NCI-H1417 treated with DMSO at 0.1 percent for 48 hours (cell line): ENCODE data around the gene EWSR1.
"Not testable (repeated sequence)": the region's sequence is repeated elsewhere in the genome, so short reads cannot be mapped to it uniquely, and the experiment has no call there.

Experiments
- DNase-seq: peaks from one replicate; lab custom pipeline; 2025; lab: John Stamatoyannopoulos, UW

EWSR1 gene

GRCh38 chr22:29247891-29248290, 20.2 kb upstream of the EWSR1 start:
- not testable (repeated sequence) for DNase-seq

GRCh38 chr22:29251265-29251664, 16.8 kb upstream of the EWSR1 start:
- no peak for DNase-seq

GRCh38 chr22:29251981-29252911, 15.8 kb upstream of the EWSR1 start:
- DNase-seq, result no peak

- DNase-seq, result no peak
These were observed 14.3 kb upstream of the EWSR1 start for GRCh38 chr22:29253561-29254285.

- no peak for DNase-seq
These were observed 13.8 kb upstream of the EWSR1 start for GRCh38 chr22:29254286-29254660.

- DNase-seq, result no peak
These were observed 12.9 kb upstream of the EWSR1 start for GRCh38 chr22:29255064-29255621.

GRCh38 chr22:29256606-29257325, 11.3 kb upstream of the EWSR1 start:
- DNase-seq, result no peak

- no peak for DNase-seq
These were observed 10.3 kb upstream of the EWSR1 start for GRCh38 chr22:29257751-29258181.

- no peak for DNase-seq
These were observed 9.4 kb upstream of the EWSR1 start for GRCh38 chr22:29258407-29259252.

GRCh38 chr22:29259253-29259899, 8.7 kb upstream of the EWSR1 start:
- DNase-seq, result no peak

- DNase-seq, result no peak
These were observed 8.0 kb upstream of the EWSR1 start for GRCh38 chr22:29260031-29260560.

- DNase-seq, result no peak
These were observed 7.3 kb upstream of the EWSR1 start for GRCh38 chr22:29260601-29261315.

- DNase-seq, result no peak
These were observed 4.2 kb upstream of the EWSR1 start for GRCh38 chr22:29263791-29264276.

- DNase-seq, result no peak
These were observed 2.8 kb upstream of the EWSR1 start for GRCh38 chr22:29265305-29265704.

GRCh38 chr22:29265929-29266328, 2.1 kb upstream of the EWSR1 start:
- no peak for DNase-seq

- DNase-seq, result no peak
These were observed 1.3 kb upstream of the EWSR1 start for GRCh38 chr22:29266564-29267461.

GRCh38 chr22:29267462-29267857, 608 bp upstream of the EWSR1 start:
- no peak for DNase-seq

GRCh38 chr22:29268511-29269229, 602 bp downstream of the EWSR1 start:
- no peak for DNase-seq
